GM21576 (cell line): ENCODE measurements around the gene HOXD12.

Source experiments
- ATAC-seq: cut with Tn5 transposase; IDR thresholded peaks from one replicate; pipeline ENCODE4 v1.9.1; 2021; ENCODE audit warnings: mild to moderate bottlenecking, moderate library complexity; ENCODE audit not compliant: unreplicated experiment

The HOXD12 gene

GRCh38 chr2:176118601-176119339 lies 19.2 kb downstream of the HOXD12 start:
- ATAC-seq: no peak

GRCh38 chr2:176120364-176121189 lies 21.0 kb downstream of the HOXD12 start:
- ATAC-seq: no peak

- ATAC-seq: no peak
Observed at GRCh38 chr2:176121190-176122051, 21.8 kb downstream of the HOXD12 start.

- ATAC-seq: no peak
Observed at GRCh38 chr2:176122052-176122682, 22.6 kb downstream of the HOXD12 start.

- no peak for ATAC-seq
Observed at GRCh38 chr2:176122683-176123410, 23.3 kb downstream of the HOXD12 start, which contains the start of gene HOXD9. Gene HOXD9 (plus strand): TSS chr2:176122719. CDS start chr2:176122769, 50 bp downstream.

- ATAC-seq: no peak
Observed at GRCh38 chr2:176123411-176124109, 24.0 kb downstream of the HOXD12 start.

- ATAC-seq: no peak
Observed at GRCh38 chr2:176124110-176124946, 24.7 kb downstream of the HOXD12 start.

GRCh38 chr2:176124947-176125771 lies 25.6 kb downstream of the HOXD12 start:
- no peak for ATAC-seq

- no peak for ATAC-seq
Observed at GRCh38 chr2:176125772-176126054, 26.1 kb downstream of the HOXD12 start.

- ATAC-seq: no peak
Observed at GRCh38 chr2:176126929-176127773, 27.6 kb downstream of the HOXD12 start.

- ATAC-seq: no peak
Observed at GRCh38 chr2:176127774-176128072, 28.1 kb downstream of the HOXD12 start.

- ATAC-seq: no peak
Observed at GRCh38 chr2:176128172-176128981, 28.8 kb downstream of the HOXD12 start.

- no peak for ATAC-seq
Observed at GRCh38 chr2:176128982-176129796, 29.6 kb downstream of the HOXD12 start, which contains the start of gene HOXD8. Gene HOXD8 (plus strand): TSS chr2:176129705. CDS start chr2:176130367, 662 bp downstream.

- no peak for ATAC-seq
Observed at GRCh38 chr2:176129813-176130146, 30.2 kb downstream of the HOXD12 start.

- no peak for ATAC-seq
Observed at GRCh38 chr2:176130147-176130956, 30.8 kb downstream of the HOXD12 start.
